Measurements from ENCODE around the gene UBE2H.

GRCh38 chr7:129797214-129797789 lies 155.5 kb downstream of the UBE2H start:
- TF ChIP-seq ZBTB11 (tag by site-specific recombination; conservative IDR thresholded peaks at IDR 0.05; ENCODE audit: low read depth) (no peak), CTCF (tag by site-specific recombination; IDR thresholded peaks at IDR 0.05) (no peak), ZNF792 (tag by site-specific recombination; IDR thresholded peaks at IDR 0.05) (no peak), REST (tag by site-specific recombination; IDR thresholded peaks at IDR 0.05) (no peak), ZBTB20 (tag by site-specific recombination; IDR thresholded peaks at IDR 0.05) (no peak), BCL11B (tag by site-specific recombination; IDR thresholded peaks at IDR 0.05; ENCODE audit: low read depth) (no peak), SALL2 (tag by site-specific recombination; IDR thresholded peaks at IDR 0.05; ENCODE audit: borderline replicate concordance) (no peak)

All from HEK293 (cell line).